ENCODE data around the gene ZBTB20. TPM values are rescaled to one million over a fixed set of nuclear protein-coding genes. Genes with fewer than 3 reads are reported as not detected.

The ZBTB20 gene
- total and polyA plus RNA-seq, 12 donors, result 2.8 to 167 (median 108) TPM

DNA sequence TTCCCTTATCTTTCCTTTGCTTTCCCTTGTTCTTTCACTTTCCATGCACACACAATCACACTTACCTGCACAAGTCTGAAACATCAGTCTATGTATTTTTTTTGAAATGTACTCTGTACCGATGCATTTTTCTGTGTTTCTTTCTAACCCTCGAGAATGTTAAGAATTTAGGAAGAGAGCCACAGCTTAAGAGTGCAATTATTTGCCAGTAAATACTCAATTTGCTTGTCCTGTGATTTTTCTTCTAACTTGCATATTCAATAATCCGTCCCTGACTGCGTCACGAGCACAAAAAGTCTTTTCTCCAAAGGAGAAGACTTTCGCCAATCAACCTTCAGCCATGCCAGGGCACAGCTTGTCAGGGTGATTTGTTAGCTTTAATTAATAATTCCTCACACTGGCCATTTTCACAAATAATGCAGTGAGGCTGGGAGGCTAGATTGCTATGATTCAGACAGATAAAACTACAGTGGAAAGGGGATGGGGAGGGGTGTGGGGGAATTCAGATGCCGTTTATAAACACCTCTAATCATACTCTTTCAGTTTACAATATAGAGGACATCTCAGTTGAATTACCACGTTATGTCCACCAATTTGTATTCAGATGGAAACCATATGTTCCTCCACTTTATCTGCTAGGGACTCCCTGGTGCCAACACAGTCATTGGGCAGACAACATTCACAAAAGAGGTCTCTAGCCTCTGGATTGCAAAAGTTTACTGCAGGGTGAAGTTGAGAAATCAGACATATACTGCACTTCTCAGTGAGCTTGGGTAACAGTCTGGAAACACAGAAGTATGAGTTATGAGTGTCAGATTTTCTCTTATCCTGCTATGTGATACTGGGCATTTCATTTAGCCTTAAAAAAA, 388.0 kb downstream of the ZBTB20 start:
- intact Hi-C loops (cut with DNase I), result no loop called here
- H3K4me1 ChIP-seq (replicated peaks in 1 of 2), result peaks cover 0 to 41% of the 10 kb centered on the region in 2 donors
- H3K27ac ChIP-seq, result peak overlapping the region in 4 of 5 donors; percentile 3 to 62 (median 52)
- 22 to 61% (median 30%) methylated on average over 8 of the region's 8 CpGs for WGBS, 4 donors
- H3K27me3 ChIP-seq, result no peaks in the 10 kb centered on the region
- H3K36me3 ChIP-seq (replicated peaks in 1 of 2), result no peaks in the 10 kb centered on the region
- peak overlapping the region in 2 of 4 donors; percentile 5 to 48 for H3K4me3 ChIP-seq
- no peaks in the 10 kb centered on the region for H3K9me3 ChIP-seq (replicated peaks in 1 of 3)
- TF ChIP-seq POLR2A (IDR thresholded peaks at IDR 0.05), result peak in 1 of 2 donors; percentile 63
- TF ChIP-seq, protein P1, sequence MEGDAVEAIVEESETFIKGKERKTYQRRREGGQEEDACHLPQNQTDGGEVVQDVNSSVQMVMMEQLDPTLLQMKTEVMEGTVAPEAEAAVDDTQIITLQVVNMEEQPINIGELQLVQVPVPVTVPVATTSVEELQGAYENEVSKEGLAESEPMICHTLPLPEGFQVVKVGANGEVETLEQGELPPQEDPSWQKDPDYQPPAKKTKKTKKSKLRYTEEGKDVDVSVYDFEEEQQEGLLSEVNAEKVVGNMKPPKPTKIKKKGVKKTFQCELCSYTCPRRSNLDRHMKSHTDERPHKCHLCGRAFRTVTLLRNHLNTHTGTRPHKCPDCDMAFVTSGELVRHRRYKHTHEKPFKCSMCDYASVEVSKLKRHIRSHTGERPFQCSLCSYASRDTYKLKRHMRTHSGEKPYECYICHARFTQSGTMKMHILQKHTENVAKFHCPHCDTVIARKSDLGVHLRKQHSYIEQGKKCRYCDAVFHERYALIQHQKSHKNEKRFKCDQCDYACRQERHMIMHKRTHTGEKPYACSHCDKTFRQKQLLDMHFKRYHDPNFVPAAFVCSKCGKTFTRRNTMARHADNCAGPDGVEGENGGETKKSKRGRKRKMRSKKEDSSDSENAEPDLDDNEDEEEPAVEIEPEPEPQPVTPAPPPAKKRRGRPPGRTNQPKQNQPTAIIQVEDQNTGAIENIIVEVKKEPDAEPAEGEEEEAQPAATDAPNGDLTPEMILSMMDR (IDR thresholded peaks at IDR 0.05), result no peak
- peak in 6 of 7 donors; percentile 10 to 60 (median 28) for DNase-seq

DNA sequence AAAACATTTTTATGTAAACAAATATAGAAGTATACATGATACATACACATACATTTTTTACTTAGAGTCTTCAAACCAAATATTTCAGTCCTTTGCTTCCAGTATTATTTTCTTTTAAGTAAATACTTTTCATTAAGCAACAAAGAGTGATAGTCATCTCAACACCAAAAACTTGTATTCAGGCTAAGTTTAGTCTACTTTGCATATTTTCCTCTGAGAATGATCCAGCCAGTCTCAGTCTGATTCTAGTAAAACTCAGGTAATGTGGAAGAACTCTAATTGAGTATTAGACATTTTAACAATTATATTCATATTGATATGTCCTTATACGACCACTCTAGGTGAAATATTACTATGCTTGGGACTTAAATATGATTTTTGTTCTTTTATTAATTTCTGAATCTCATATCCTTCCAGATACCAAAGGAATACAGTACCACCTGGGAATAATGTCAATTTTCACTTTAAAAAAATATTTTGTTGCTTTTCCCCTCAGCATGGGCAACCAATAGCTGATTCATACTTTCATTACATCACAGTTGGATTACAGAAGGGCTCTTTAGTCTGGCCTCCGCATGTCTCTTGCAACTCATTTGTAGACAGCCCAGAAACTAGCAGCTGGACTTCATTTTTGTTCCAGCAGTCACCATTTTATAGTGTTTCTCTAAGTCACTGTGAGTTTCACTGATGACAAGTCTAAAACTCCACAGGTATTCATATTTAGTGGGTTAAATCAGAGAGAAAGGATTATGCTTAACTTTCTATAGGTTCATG, 390.4 kb downstream of the ZBTB20 start:
- DNase-seq, result peak in 1 of 7 donors; percentile 46
- Histone ChIP-seq H3K36me3 (replicated peaks in 1 of 2) (no peaks in the 10 kb centered on the region), H3K4me3 (no peak overlapping the region), H3K27me3 (no peaks in the 10 kb centered on the region), H3K9me3 (replicated peaks in 1 of 3) (no peaks in the 10 kb centered on the region), H3K4me1 (replicated peaks in 1 of 2) (peaks cover 0 to 32% of the 10 kb centered on the region in 2 donors), H3K27ac (peak overlapping the region in 1 of 5 donors; percentile 28)
- 76 to 85% (median 81%) methylated on average over 2 of the region's 2 CpGs for WGBS, 4 donors
- intact Hi-C loops (cut with DNase I), result no loop called here
- TF ChIP-seq, protein P1 (IDR thresholded peaks at IDR 0.05), result no peak
- peak; percentile 32 to 42 for TF ChIP-seq POLR2A (IDR thresholded peaks at IDR 0.05)

DNA sequence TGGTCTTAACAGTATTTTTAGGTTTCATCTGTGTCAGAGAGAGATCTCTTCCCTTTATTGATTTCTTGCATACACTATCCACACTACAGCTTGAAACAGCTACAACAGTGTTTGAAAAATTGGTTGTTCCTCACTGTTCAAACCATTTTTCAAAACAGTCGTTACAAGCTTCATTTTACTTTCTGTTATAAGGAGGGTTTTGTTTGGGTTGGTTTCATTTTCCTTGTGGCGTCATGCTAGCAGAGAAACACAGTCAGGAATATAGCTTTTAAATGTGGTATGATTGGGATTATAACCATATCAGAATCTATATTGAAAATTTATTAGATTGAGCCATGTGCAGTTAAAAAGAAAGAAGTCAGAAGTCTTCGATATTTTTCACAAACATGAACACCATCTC, 400.6 kb downstream of the ZBTB20 start:
- TF ChIP-seq POLR2A (IDR thresholded peaks at IDR 0.05), result no peak
- TF ChIP-seq, protein P1 (IDR thresholded peaks at IDR 0.05), result no peak
- H3K4me3 ChIP-seq, result peak overlapping the region in 1 of 4 donors; percentile 37
- peaks cover 12 to 18% of the 10 kb centered on the region in 2 donors for H3K4me1 ChIP-seq (replicated peaks in 1 of 2)
- no peaks in the 10 kb centered on the region for H3K9me3 ChIP-seq (replicated peaks in 1 of 3)
- intact Hi-C loops (cut with DNase I), result no loop called here
- no peak overlapping the region for H3K27ac ChIP-seq
- DNase-seq, result no peak
- 58 to 72% (median 66%) methylated on average over 3 of the region's 3 CpGs for WGBS, 4 donors
- H3K36me3 ChIP-seq (replicated peaks in 1 of 2), result no peaks in the 10 kb centered on the region
- H3K27me3 ChIP-seq, result no peaks in the 10 kb centered on the region
